Stimulated activated CD8-positive, alpha-beta memory T cell treated with anti-CD3 and anti-CD28 coated beads, Interleukin-15, amount 100 ng/mL, for 4 hours (primary cell): ENCODE measurements around the gene FIP1L1.
"Not testable (repeated sequence)": the region's sequence is repeated elsewhere in the genome, so short reads cannot be mapped to it uniquely, and the experiment has no call there.

ENCODE experiments used
- DNase-seq, 2 donors: peaks; one replicate each; pipeline ENCODE4 v3.0.0-alpha.2; 2020; ENCODE audit warnings: low read depth in 2 of 2

The FIP1L1 gene

DNA sequence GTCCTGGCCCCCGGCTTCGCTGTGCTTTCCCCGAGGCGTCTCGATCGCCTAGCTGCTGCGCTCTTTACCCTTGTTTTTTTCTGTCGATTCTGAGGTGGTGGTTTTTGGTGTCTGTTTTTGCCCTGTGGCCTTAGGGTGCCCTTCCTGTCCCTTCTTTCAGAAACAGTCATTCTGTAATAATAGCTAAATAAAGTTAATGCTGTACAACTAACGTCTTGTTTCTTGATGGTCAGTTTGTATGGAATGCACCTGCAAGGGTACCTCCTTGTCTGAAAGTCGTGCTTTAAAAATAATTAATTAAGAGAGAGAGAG is 686 bp downstream of the FIP1L1 start:
- no peak for DNase-seq

GRCh38 chr4:53380221-53380620 is 2.8 kb downstream of the FIP1L1 start:
- DNase-seq, result no peak

GRCh38 chr4:53409479-53409878 is 32.0 kb downstream of the FIP1L1 start:
- DNase-seq, result not testable (repeated sequence)

- DNase-seq, result no peak
Measured at GRCh38 chr4:53419208-53419607, 41.8 kb downstream of the FIP1L1 start.

GRCh38 chr4:53421791-53422190 is 44.4 kb downstream of the FIP1L1 start:
- no peak for DNase-seq

DNA sequence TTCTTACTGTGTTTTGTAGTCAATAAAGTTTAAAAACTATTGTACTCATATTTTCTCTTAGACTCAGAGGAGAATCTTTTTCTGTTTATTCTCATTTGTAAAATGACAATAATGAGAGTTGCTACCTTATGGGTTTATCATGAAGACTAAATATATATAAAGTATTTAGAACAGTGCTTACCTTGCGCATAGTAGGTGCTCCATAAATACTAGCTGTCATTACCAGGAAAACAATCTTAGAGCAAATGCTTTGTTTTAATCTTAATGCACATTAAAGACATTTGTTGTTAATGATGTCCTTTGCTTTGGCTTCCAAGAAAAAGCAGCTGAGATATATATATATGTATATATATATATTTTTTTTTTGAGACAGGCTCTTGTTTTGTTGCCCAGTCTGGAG is 44.9 kb downstream of the FIP1L1 start:
- DNase-seq, result no peak

- DNase-seq, result no peak
Measured at GRCh38 chr4:53424280-53424679, 46.8 kb downstream of the FIP1L1 start.

DNA sequence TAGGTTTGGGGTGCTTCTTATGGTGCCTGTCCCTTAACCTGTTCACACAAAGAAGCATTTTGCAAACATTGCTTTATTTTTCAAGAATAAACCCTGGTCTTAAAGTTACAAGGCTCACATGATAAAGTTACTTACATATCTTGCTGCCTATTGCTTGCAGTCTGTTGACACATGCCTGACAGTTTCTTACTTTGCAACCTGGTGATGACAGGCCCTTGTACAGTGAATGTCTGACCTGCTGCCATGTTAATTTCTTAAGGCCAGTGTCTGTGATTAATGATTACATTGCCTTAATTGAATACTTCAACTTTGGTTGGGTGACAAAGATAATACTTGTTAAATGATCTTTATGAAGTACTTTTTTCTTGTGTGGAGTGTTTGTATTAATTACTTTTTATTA is 49.9 kb downstream of the FIP1L1 start:
- no peak for DNase-seq

GRCh38 chr4:53431052-53431451 is 53.6 kb downstream of the FIP1L1 start:
- no peak for DNase-seq

DNA sequence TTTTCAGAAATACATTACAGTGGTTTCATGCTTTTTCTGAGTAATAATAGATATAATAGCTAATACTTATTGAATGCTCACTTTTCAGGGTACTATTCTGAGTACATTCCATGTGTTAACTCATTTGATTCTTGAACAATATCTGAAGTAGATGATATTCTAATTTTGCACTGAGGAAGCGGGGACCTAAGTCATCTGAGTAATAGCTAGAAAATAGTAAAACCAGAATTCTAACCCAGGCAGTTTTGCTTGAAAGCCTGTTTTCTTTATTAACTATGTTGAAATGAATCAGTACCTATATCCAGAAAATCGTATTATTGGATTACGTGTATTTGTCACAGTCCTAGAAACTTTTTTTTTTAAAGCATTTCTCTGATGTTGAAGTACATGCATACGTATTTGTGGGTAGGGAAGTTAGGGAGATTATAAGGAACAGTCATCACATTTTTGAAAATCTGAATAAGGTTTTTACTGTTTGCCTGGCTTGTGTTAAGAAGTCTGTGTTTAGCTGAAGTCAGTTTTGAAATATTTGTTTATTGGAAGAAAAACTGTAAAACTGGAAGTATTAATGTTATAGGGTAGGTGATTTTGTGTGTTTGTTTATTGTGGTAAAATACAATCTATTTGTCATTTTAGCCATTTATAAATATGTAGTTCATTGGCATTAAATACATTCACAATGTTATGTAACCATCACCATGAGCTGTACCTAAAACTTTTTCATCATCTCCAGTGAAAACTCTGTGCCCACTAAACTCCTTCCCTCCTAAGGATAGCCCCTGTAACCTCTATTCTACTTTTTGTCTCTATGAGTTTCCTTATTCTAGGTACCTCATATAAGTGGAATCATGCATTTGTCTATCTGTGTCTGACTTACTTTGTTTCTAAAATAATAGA is 55.3 kb downstream of the FIP1L1 start:
- no peak for DNase-seq

GRCh38 chr4:53436251-53436650 is 58.8 kb downstream of the FIP1L1 start:
- no peak for DNase-seq

DNA sequence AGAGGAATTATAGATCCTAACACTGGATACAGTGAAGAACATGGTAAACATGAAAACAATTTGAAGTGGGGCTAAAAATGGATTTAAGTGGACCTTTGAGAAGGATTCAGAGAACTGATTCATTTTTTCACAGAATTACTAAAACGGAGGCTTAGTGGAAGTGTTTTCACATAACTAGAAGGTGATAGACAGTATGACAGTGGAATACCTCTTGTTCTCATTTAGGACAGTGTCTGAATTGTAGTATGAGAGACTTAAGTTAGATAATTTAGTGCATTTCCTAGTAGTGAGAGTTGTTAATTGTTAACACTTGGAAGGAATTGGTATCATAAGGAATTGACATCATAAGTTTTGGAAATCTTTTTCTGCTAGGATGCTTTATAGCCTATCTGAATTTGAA is 64.1 kb downstream of the FIP1L1 start:
- DNase-seq, result no peak

- no peak for DNase-seq
Measured at GRCh38 chr4:53444954-53445353, 67.5 kb downstream of the FIP1L1 start.

DNA sequence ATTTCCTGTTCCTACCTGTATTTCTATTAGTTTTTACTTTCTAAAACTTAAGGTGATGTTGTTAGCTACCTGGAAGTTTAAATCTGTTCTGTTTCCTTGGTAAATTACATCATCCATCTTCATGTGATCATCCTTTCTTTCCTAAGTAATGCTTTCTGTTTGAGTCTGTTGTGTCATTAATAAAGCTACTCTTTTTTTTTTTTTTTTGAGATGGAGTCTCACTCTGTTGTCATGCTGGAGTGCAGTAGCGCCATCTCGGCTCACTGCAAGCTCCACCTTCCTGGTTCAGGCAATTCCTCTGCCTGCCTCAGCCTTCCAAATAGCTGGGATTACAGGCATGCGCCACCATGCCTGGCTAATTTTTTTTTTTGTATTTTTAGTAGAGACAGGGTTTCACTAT is 73.3 kb downstream of the FIP1L1 start:
- DNase-seq, result no peak

DNA sequence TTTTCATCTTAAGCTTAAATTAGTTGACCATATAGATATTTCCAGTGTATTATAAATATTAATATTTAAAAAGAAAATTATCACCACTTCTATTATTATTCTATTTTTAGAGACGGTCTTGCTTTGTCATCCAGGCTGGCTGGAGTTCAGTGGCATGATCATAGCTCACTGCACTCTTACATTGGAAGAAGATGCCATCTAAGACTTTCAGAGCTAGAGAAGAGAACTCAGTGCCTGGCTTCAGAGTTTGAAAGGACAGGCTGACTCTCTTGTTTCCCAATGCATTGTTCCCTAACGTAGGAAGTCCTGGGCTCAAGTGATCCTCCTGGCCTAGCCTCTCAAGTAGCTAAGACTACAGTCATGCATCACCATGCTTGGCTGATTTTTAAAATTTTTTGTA is 75.9 kb downstream of the FIP1L1 start:
- no peak for DNase-seq

- no peak for DNase-seq
Measured at GRCh38 chr4:53455766-53456165, 78.3 kb downstream of the FIP1L1 start.

DNA sequence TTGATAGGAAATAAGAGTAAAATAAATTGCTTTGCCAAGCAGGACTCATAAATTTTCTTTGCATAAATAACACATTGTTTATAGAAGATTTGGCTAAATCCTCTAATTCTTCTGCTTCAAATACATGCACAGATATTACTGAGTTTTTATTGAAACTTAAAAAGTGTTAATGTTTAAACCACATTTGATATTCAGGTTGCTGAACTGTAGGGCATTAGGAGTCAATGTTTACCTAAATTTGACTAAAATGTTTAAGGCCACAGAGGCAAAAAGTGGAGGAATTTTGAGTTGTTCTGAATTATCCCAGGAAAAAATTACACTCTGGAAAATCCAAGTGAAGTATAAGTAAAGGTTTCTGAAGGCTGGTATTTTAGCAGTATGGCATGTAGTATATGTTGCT is 78.7 kb downstream of the FIP1L1 start:
- DNase-seq, result no peak

- no peak for DNase-seq
Measured at GRCh38 chr4:53459548-53459947, 82.1 kb downstream of the FIP1L1 start.

GRCh38 chr4:53461244-53461643 is 83.8 kb downstream of the FIP1L1 start:
- no peak for DNase-seq

DNA sequence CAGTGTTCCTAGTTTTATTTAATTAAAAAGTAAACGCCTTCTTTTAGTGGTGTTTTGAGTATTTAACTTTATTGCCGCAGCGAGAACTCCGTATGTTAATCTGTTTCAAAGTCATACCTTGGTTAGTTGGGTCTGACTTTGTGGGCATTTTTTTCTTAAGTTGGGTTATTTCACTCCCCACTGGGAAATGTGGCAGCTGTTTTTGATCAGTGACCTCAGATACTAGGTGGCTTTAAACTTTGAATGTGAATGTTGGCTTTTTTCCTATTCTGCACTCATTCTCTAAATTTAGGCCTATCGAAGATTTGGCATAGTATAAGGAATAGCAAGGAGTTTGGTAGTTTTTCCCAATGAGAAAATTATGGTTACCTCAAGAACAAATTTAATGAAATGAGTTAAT is 85.9 kb downstream of the FIP1L1 start:
- DNase-seq, result no peak

DNA sequence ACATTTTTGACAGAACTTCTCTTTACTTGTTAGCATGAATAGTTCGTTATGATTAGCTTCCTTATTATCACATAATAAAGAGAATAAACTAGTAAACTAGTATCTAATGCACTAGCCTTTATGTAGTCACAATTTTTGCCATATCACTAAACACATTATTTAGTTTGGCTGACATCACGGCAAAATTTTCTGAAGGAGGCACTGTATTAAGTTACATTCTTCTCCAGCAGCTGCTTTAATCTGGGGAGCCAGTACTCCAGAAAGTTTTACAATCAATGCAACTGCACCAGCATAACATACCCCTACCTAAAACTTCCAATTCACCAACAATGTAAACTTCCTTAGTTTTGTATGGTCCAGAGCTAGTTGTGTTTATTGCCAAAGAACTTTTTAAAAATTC is 87.8 kb downstream of the FIP1L1 start:
- no peak for DNase-seq

DNA sequence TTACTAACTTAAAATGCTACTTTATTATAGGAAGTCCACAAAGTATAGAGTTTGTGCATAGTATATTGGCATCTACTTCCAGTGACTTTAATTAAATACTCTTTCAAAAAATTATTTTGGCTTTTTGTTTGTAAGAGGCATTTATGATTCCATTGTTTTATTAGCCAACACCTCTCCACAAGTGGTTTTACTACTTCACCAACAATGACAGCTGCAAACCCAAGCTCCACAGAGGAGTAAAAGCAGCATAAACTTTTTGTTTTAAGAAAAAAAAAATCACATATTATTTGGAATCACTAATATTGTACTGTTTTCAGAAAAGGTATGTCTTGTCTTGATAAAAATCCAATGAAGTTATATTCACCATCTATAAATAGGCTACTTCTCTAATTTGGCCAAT is 88.5 kb downstream of the FIP1L1 start:
- DNase-seq, result no peak

GRCh38 chr4:53466576-53466975 is 89.1 kb downstream of the FIP1L1 start:
- DNase-seq, result not testable (repeated sequence)
